Measurements from ENCODE around the gene RPL22. TPM values are rescaled to one million over a fixed set of nuclear protein-coding genes. Genes with fewer than 3 reads are reported as not detected.

Gene RPL22
- total and polyA plus RNA-seq, 2 of the 8 experiments (the other 6 are each of a cell fraction or from before 2014, with no cell fraction given) = 133 to 521 TPM

GRCh38 chr1:6198646-6199297 is 623 bp downstream of the RPL22 start:
- Histone ChIP-seq H3K27me3 (replicated peaks in 1 of 4; ENCODE audit: control insufficient read depth in 3 of 4, extremely low read depth in 1 of 4, insufficient read depth in 3 of 4, low read length in 3 of 4) (no peaks in the 10 kb centered on the region), H2BK15ac (ENCODE audit: low read length) (no peak overlapping the region), H3K14ac (ENCODE audit: insufficient read length) (no peak overlapping the region), H3K79me2 (ENCODE audit: control insufficient read depth in 1 of 2, insufficient read depth in 2 of 2, low read length in 2 of 2) (peaks cover 29 to 60% of the 10 kb centered on the region in 2 experiments), H3K4me2 (ENCODE audit: insufficient read depth in 1 of 2, low read depth in 2 of 2, low read length in 2 of 2) (peak overlapping the region; percentile 81 to 97), H3K56ac (replicated peaks; ENCODE audit: insufficient read length, low read depth, low read length) (peak overlapping the region; percentile 1), H3K36me3 (ENCODE audit: control insufficient read depth in 2 of 4, insufficient read depth in 4 of 4, low read length in 3 of 4) (peaks cover 14 to 42% (median 30%) of the 10 kb centered on the region in 4 experiments), H2BK20ac (ENCODE audit: low read length) (no peak overlapping the region), H4K8ac (ENCODE audit: extremely low read depth, insufficient read depth, low read length) (peak overlapping the region; percentile 93; the same call in 1 of the 2 replicates), H2BK120ac (replicated peaks; ENCODE audit: low read depth, low read length) (no peak overlapping the region), H3K27ac (ENCODE audit: low read depth, low read length) (peak overlapping the region; percentile 95), H2AK5ac (ENCODE audit: low read depth, low read length) (0 out of 2 replicates have a peak overlapping the region, but pooled peaks have one; percentile 32), H2BK12ac (ENCODE audit: low read depth, low read length) (peak overlapping the region; percentile 5; the same call in 1 of the 2 replicates), H4K91ac (replicated peaks; ENCODE audit: insufficient read length, low read length) (peak overlapping the region; percentile 82), H2BK5ac (ENCODE audit: low read depth, low read length) (peak overlapping the region; percentile 91; the same call in 1 of the 2 replicates), H3K4me1 (replicated peaks in 1 of 4; ENCODE audit: control insufficient read depth in 3 of 4, insufficient read depth in 4 of 4, low read length in 3 of 4) (peaks cover 6 to 13% (median 8%) of the 10 kb centered on the region in 4 experiments; a peak in 6 of 7 replicates), H4K20me1 (replicated peaks in 1 of 2; ENCODE audit: control insufficient read depth in 1 of 2, insufficient read depth in 2 of 2, low read length in 2 of 2) (peaks cover 5 to 8% of the 10 kb centered on the region in 2 experiments), H4K5ac (ENCODE audit: insufficient read length, low read depth, low read length) (peak overlapping the region; percentile 25), H3K9me3 (ENCODE audit: insufficient read depth in 2 of 2, low read depth in 1 of 2, low read length in 1 of 2) (no peaks in the 10 kb centered on the region), H2AFZ (ENCODE audit: low read length) (no peak overlapping the region), H3K79me1 (ENCODE audit: low read depth, low read length) (no peaks in the 10 kb centered on the region; the same call in 1 of the 2 replicates), H3K23me2 (ENCODE audit: low read depth, low read length) (peaks cover 10% of the 10 kb centered on the region), H3K23ac (ENCODE audit: insufficient read length) (no peak overlapping the region), H3K18ac (ENCODE audit: extremely low read depth, low read length) (peak overlapping the region; percentile 75; the same call in 1 of the 2 replicates), H3K4me3 (ENCODE audit: extremely low read depth in 1 of 4, insufficient read depth in 2 of 4, low read depth in 3 of 4, low read length in 4 of 4) (peak overlapping the region; percentile 69 to 98 (median 86)), H3K9ac (replicated peaks in 1 of 4; ENCODE audit: extremely low read depth in 1 of 4, low read depth in 3 of 4, low read length in 3 of 4) (peak overlapping the region; percentile 94 to 99 (median 96)), H3K4ac (replicated peaks; ENCODE audit: insufficient read length, low read depth, low read length) (peak overlapping the region; percentile 99)
- FAIRE-seq = no peak
- DNase-seq (ENCODE audit: low read depth in 1 of 2, low spot score in 2 of 2) = no peak
- POLR2A ChIA-PET (ENCODE audit: partially characterized antibody) = interaction anchor here (0.5 to 4.9 kb wide), 16 partner anchors 9 to 403 kb away, joined by 3 to 65 read pairs (median 4); partner anchors contain the start of genes ICMT, KLHL21 and RNF207
- CTCF ChIA-PET (ENCODE audit: partially characterized antibody) = interaction anchor here (0.7 to 17.1 kb wide), 5 partner anchors 9 to 90 kb away, joined by 3 to 353 read pairs (median 3); partner anchors contain the start of genes HES3 and ICMT
- 2% methylated on average over 31 of the region's 31 CpGs; no CpG with 5 or more reads in 1 of the 2 experiments for WGBS, 2 experiments (ENCODE audit: extremely low coverage in 1 of 2, insufficient coverage in 1 of 2, insufficient read length in 1 of 2, insufficient replicate concordance in 2 of 2, low coverage in 1 of 2, low lambda C conversion rate in 2 of 2, missing lambda C conversion rate in 1 of 2)
- no peak for TF ChIP-seq SP4 (IDR thresholded peaks at IDR 0.05; ENCODE audit: low read length)
- no peak for TF ChIP-seq USF2 (IDR thresholded peaks at IDR 0.05; ENCODE audit: low read length)
- TF ChIP-seq ATF2 (IDR thresholded peaks at IDR 0.05; ENCODE audit: low read length) = no peak
- 0 out of 4 replicates have a peak, but pooled peaks of 1 of the 2 experiments have one; percentile 17 for TF ChIP-seq SIN3A (conservative IDR thresholded peaks at IDR 0.05 in 1 of 2, IDR thresholded peaks at IDR 0.05 in 1 of 2; ENCODE audit: low read depth in 1 of 2, low read length in 2 of 2)
- TF ChIP-seq TCF12 (IDR thresholded peaks at IDR 0.05; ENCODE audit: low read depth, low read length) = no peak
- no peak for TF ChIP-seq SAP30 (IDR thresholded peaks at IDR 0.05; ENCODE audit: insufficient read depth, insufficient replicate concordance, low read length)
- peak; percentile 2 for TF ChIP-seq KDM4A (IDR thresholded peaks at IDR 0.05; ENCODE audit: low read depth, low read length, severe bottlenecking)
- peak in 1 of 2 experiments; percentile 51; a peak in 1 of 3 replicates for TF ChIP-seq POLR2A (IDR thresholded peaks at IDR 0.05; ENCODE audit: control extremely low read depth in 1 of 2, low read depth in 2 of 2, low read length in 2 of 2)
